ENCODE measurements around the gene KSR1. TPM values are rescaled to one million over a fixed set of nuclear protein-coding genes. Genes with fewer than 3 reads are reported as not detected.

The KSR1 gene
- total and polyA plus RNA-seq, 9 of the 15 experiments (the other 6 are each of a cell fraction or from before 2014, with no cell fraction given), result 1.4 to 51.7 (median 18.4) TPM

DNA sequence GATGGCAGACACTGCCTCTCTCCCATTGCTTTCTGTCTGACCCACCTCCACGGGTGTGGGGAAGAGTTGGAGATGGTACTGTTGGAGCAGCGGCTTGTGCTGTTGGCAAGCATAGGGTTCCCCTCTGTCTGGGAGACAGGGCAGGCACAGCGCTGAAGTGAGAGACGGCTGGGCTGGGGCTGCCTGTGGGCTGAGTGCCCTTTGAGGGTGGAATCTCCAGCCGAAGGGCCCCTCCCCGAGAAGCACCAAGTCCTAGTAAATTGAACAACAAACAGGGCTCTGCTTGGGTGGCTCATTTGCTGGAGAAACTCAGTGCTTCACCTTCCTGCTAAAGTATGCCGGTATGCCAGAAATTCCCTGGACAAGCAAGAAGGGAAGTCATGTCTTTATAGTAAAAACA, 79.7 kb downstream of the KSR1 start:
- Histone ChIP-seq H3K4me2 (ENCODE audit: insufficient read depth, low read length) (no peak overlapping the region), H3K27me3 (ENCODE audit: control insufficient read depth in 2 of 2, insufficient read depth in 2 of 2, low read length in 2 of 2) (no peaks in the 10 kb centered on the region), H3K9me3 (replicated peaks; ENCODE audit: control insufficient read depth, insufficient read depth, low read depth, low read length) (no peaks in the 10 kb centered on the region), H3K4me1 (replicated peaks in 1 of 2; ENCODE audit: control insufficient read depth in 2 of 2, insufficient read depth in 2 of 2, low read length in 2 of 2) (peaks cover 27 to 49% of the 10 kb centered on the region in 2 experiments), H3K27ac (ENCODE audit: extremely low read depth, low read depth, low read length) (no peak overlapping the region), H3K4me3 (no peak overlapping the region), H3K79me2 (ENCODE audit: control insufficient read depth, insufficient read depth, low read length) (peaks cover 87% of the 10 kb centered on the region), H3K9me1 (ENCODE audit: control insufficient read depth, insufficient read depth, low read length) (no peaks in the 10 kb centered on the region), H3K9ac (ENCODE audit: insufficient read depth in 1 of 2, low read depth in 2 of 2, low read length in 2 of 2) (peak overlapping the region in 1 of 2 experiments; percentile 27; a peak in 2 of 4 replicates), H2AFZ (ENCODE audit: low read depth, low read length) (no peak overlapping the region), H3K36me3 (ENCODE audit: control insufficient read depth, insufficient read depth, low read length) (peaks cover 2% of the 10 kb centered on the region; the same call in 1 of the 3 replicates), H4K20me1 (replicated peaks; ENCODE audit: control insufficient read depth, insufficient read depth, low read length) (peaks cover 45% of the 10 kb centered on the region)
- no TSS peak for BruUV-seq (replicated peaks)
- POLR2A ChIA-PET, result interaction anchor here (0.6 to 3.8 kb wide), 4 partner anchors 10 to 62 kb away, joined by 3 to 21 read pairs (median 6); no protein-coding TSS in a partner anchor
- ATAC-seq (no peak), FAIRE-seq (no peak), DNase-seq (ENCODE audit: extremely low read depth in 1 of 4, low spot score in 3 of 4) (no peak)
- CTCF ChIA-PET (ENCODE audit: low intra/inter-chr PET ratio), result no interaction called here
- no peak for TF ChIP-seq PCBP1 (IDR thresholded peaks at IDR 0.05; ENCODE audit: low read depth, low read length, poor library complexity, severe bottlenecking)
- no peak for TF ChIP-seq ZNF224 (CRISPR knock-in tag; IDR thresholded peaks at IDR 0.05)
- WGBS (ENCODE audit: insufficient coverage, low coverage, missing lambda C conversion rate), result 75% methylated on average over 7 of the region's 7 CpGs
- intact Hi-C loops (cut with micrococcal nuclease), result no loop called here
- in situ Hi-C loops (cut with MboI), result no loop called here

DNA sequence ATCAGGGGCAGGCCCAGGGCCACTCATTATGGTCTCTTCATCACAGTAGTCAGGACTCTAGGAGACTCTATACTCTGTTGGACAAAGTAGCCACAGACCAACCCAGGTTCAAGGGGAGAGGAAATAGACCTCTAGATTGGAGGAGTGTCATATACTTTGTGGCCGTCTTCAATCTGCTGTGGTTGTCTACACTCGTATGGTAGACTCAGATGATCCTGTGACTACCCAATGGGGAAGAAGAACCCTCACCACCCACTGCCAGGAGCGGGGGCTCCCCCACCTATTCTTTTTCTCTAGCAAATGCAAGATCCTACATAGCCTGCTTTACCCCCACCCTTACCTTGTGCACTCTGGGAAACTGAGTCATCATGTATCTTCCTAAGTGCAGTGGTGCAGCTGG, 80.5 kb downstream of the KSR1 start:
- ChIA-PET CTCF (ENCODE audit: low intra/inter-chr PET ratio) (no interaction called here), POLR2A (no interaction called here)
- no peak for ATAC-seq
- Histone ChIP-seq H3K9me1 (ENCODE audit: control insufficient read depth, insufficient read depth, low read length) (no peaks in the 10 kb centered on the region), H4K20me1 (replicated peaks; ENCODE audit: control insufficient read depth, insufficient read depth, low read length) (peaks cover 48% of the 10 kb centered on the region), H3K4me3 (no peak overlapping the region), H3K4me2 (ENCODE audit: insufficient read depth, low read length) (no peak overlapping the region), H3K4me1 (replicated peaks in 1 of 2; ENCODE audit: control insufficient read depth in 2 of 2, insufficient read depth in 2 of 2, low read length in 2 of 2) (peaks cover 21 to 41% of the 10 kb centered on the region in 2 experiments), H3K9ac (ENCODE audit: insufficient read depth in 1 of 2, low read depth in 2 of 2, low read length in 2 of 2) (no peak overlapping the region), H3K79me2 (ENCODE audit: control insufficient read depth, insufficient read depth, low read length) (peaks cover 83% of the 10 kb centered on the region), H3K36me3 (ENCODE audit: control insufficient read depth, insufficient read depth, low read length) (peaks cover 2% of the 10 kb centered on the region; the same call in 1 of the 3 replicates), H3K27ac (ENCODE audit: extremely low read depth, low read depth, low read length) (no peak overlapping the region), H3K9me3 (replicated peaks; ENCODE audit: control insufficient read depth, insufficient read depth, low read depth, low read length) (no peaks in the 10 kb centered on the region), H2AFZ (ENCODE audit: low read depth, low read length) (no peak overlapping the region), H3K27me3 (ENCODE audit: control insufficient read depth in 2 of 2, insufficient read depth in 2 of 2, low read length in 2 of 2) (no peaks in the 10 kb centered on the region)
- DNase-seq (ENCODE audit: extremely low read depth in 1 of 4, low spot score in 3 of 4), result no peak
- BruUV-seq (replicated peaks), result no TSS peak
- 92% methylated on average over 3 of the region's 3 CpGs for WGBS (ENCODE audit: insufficient coverage, low coverage, missing lambda C conversion rate)
- no peak for FAIRE-seq
- intact Hi-C loops (cut with micrococcal nuclease), result no loop called here
- in situ Hi-C loops (cut with MboI), result no loop called here
- TF ChIP-seq KAT7 (CRISPR knock-in tag; IDR thresholded peaks at IDR 0.05; ENCODE audit: borderline replicate concordance), result no peak
- TF ChIP-seq, protein P1, sequence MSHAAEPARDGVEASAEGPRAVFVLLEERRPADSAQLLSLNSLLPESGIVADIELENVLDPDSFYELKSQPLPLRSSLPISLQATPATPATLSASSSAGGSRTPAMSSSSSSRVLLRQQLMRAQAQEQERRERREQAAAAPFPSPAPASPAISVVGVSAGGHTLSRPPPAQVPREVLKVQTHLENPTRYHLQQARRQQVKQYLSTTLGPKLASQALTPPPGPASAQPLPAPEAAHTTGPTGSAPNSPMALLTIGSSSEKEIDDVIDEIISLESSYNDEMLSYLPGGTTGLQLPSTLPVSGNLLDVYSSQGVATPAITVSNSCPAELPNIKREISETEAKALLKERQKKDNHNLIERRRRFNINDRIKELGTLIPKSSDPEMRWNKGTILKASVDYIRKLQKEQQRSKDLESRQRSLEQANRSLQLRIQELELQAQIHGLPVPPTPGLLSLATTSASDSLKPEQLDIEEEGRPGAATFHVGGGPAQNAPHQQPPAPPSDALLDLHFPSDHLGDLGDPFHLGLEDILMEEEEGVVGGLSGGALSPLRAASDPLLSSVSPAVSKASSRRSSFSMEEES (CRISPR knock-in tag; IDR thresholded peaks at IDR 0.05), result no peak
- TF ChIP-seq, protein P2, sequence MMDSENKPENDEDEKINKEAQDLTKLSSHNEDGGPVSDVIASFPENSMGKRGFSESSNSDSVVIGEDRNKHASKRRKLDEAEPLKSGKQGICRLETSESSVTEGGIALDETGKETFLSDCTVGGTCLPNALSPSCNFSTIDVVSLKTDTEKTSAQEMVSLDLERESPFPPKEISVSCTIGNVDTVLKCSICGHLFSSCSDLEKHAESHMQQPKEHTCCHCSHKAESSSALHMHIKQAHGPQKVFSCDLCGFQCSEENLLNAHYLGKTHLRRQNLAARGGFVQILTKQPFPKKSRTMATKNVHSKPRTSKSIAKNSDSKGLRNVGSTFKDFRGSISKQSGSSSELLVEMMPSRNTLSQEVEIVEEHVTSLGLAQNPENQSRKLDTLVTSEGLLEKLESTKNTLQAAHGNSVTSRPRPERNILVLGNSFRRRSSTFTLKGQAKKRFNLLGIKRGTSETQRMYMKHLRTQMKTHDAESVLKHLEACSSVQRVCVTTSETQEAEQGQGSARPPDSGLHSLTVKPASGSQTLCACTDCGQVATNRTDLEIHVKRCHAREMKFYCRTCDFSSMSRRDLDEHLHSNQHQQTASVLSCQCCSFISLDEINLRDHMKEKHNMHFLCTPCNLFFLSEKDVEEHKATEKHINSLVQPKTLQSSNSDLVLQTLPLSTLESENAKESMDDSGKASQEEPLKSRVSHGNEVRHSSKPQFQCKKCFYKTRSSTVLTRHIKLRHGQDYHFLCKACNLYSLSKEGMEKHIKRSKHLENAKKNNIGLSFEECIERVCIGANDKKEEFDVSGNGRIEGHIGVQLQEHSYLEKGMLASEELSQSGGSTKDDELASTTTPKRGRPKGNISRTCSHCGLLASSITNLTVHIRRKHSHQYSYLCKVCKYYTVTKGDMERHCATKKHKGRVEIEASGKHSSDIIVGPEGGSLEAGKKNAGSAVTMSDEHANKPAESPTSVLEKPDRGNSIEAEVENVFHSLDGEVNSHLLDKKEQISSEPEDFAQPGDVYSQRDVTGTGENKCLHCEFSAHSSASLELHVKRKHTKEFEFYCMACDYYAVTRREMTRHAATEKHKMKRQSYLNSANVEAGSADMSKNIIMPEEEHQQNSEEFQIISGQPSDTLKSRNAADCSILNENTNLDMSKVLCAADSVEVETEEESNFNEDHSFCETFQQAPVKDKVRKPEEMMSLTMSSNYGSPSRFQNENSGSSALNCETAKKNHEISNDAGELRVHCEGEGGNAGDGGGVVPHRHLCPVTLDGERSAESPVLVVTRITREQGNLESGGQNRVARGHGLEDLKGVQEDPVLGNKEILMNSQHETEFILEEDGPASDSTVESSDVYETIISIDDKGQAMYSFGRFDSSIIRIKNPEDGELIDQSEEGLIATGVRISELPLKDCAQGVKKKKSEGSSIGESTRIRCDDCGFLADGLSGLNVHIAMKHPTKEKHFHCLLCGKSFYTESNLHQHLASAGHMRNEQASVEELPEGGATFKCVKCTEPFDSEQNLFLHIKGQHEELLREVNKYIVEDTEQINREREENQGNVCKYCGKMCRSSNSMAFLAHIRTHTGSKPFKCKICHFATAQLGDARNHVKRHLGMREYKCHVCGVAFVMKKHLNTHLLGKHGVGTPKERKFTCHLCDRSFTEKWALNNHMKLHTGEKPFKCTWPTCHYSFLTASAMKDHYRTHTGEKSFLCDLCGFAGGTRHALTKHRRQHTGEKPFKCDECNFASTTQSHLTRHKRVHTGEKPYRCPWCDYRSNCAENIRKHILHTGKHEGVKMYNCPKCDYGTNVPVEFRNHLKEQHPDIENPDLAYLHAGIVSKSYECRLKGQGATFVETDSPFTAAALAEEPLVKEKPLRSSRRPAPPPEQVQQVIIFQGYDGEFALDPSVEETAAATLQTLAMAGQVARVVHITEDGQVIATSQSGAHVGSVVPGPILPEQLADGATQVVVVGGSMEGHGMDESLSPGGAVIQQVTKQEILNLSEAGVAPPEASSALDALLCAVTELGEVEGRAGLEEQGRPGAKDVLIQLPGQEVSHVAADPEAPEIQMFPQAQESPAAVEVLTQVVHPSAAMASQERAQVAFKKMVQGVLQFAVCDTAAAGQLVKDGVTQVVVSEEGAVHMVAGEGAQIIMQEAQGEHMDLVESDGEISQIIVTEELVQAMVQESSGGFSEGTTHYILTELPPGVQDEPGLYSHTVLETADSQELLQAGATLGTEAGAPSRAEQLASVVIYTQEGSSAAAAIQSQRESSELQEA (IDR thresholded peaks at IDR 0.05; ENCODE audit: low read depth), result no peak
- no peak for TF ChIP-seq TAF7 (tag; IDR thresholded peaks at IDR 0.05)
